Adrenal gland (tissue), 5 donors: ENCODE measurements around the gene TREH.

Source experiments
- POLR2A ChIP-seq, 2 donors: fragments of 450-650 bp; IDR thresholded peaks; one replicate each; pipeline ENCODE4 v1.6.1; 2017; ENCODE audit warnings: antibody characterized with exemption in 2 of 2, mild to moderate bottlenecking in 2 of 2, moderate library complexity in 1 of 2
- TF ChIP-seq, protein P1 (sequence below), 6 experiments: fragments of 450-650 bp in 4 of 6; fragments of 200-600 bp in 2 of 6; sonication (generic) in 1 of 6; IDR thresholded peaks; 1 replicate in 5 of 6; 2 replicates in 1 of 6; pipeline versions ENCODE4 v1.5.1 to v1.8.0; 2016 to 2021; ENCODE audit warnings: antibody characterized with exemption in 6 of 6, mild to moderate bottlenecking in 2 of 6, moderate library complexity in 1 of 6
- donor health status: DM: no; HTN: no; CAD: no.

DNA sequence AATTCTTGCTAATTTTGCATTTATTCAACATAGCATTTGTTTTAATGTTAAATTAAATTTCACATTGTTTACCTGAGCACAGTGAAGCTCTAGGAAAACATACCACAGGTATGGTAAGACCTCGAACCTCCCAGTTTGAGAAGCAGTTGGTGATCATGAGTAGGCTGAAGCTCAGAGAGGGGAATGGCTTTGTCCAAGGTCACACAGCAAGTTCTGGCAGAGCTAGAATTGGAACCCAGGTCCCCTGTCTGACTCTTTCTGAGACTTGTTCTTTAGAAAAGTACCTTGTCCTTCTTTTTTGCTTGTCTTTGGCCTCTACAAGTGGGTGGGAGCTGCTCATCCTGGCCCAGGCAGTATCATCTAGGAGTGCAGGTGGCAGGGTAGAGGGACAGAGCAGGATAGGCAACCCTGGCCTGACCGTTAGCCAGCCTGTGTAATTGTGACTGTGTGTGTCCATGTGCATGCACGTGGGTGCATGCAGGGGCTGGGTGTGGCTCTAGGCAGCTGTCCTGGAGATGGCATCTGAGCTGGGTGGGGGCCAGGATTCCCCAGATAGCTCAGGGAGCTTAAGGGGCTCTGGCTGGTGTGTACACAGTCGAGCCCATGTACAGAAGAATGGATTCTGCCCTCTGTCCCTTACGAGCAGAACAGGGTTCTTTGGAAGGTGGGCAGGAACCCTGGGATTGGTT lies 50.4 kb downstream of the TREH start:
- TF ChIP-seq, protein P1, sequence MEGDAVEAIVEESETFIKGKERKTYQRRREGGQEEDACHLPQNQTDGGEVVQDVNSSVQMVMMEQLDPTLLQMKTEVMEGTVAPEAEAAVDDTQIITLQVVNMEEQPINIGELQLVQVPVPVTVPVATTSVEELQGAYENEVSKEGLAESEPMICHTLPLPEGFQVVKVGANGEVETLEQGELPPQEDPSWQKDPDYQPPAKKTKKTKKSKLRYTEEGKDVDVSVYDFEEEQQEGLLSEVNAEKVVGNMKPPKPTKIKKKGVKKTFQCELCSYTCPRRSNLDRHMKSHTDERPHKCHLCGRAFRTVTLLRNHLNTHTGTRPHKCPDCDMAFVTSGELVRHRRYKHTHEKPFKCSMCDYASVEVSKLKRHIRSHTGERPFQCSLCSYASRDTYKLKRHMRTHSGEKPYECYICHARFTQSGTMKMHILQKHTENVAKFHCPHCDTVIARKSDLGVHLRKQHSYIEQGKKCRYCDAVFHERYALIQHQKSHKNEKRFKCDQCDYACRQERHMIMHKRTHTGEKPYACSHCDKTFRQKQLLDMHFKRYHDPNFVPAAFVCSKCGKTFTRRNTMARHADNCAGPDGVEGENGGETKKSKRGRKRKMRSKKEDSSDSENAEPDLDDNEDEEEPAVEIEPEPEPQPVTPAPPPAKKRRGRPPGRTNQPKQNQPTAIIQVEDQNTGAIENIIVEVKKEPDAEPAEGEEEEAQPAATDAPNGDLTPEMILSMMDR (IDR thresholded peaks at IDR 0.05) = no peak
- no peak for TF ChIP-seq POLR2A (IDR thresholded peaks at IDR 0.05)
